Measurements from ENCODE around the gene C10orf120.

GRCh38 chr10:122729126-122729525 lies 29.5 kb upstream of the C10orf120 start:
- TF ChIP-seq, protein P1, sequence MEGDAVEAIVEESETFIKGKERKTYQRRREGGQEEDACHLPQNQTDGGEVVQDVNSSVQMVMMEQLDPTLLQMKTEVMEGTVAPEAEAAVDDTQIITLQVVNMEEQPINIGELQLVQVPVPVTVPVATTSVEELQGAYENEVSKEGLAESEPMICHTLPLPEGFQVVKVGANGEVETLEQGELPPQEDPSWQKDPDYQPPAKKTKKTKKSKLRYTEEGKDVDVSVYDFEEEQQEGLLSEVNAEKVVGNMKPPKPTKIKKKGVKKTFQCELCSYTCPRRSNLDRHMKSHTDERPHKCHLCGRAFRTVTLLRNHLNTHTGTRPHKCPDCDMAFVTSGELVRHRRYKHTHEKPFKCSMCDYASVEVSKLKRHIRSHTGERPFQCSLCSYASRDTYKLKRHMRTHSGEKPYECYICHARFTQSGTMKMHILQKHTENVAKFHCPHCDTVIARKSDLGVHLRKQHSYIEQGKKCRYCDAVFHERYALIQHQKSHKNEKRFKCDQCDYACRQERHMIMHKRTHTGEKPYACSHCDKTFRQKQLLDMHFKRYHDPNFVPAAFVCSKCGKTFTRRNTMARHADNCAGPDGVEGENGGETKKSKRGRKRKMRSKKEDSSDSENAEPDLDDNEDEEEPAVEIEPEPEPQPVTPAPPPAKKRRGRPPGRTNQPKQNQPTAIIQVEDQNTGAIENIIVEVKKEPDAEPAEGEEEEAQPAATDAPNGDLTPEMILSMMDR (tag by site-specific recombination; IDR thresholded peaks at IDR 0.05), result no peak
- TF ChIP-seq YY1 (tag by site-specific recombination; IDR thresholded peaks at IDR 0.05) (no peak), ZBTB17 (tag by site-specific recombination; IDR thresholded peaks at IDR 0.05) (no peak), ZNF274 (IDR thresholded peaks at IDR 0.05; ENCODE audit: low read length) (no peak), ZNF274 (tag by site-specific recombination; IDR thresholded peaks at IDR 0.05; ENCODE audit: borderline replicate concordance) (no peak), ZNF10 (tag by site-specific recombination; IDR thresholded peaks at IDR 0.05) (no peak)

Data from HEK293 (cell line).